Measurements from ENCODE around the gene GMFB.
A peak's percentile ranks its signal among the peaks of the same experiment; 100 is the strongest.
"Not testable (repeated sequence)": the region's sequence is repeated elsewhere in the genome, so short reads cannot be mapped to it uniquely, and the experiment has no call there.

The GMFB gene

DNA sequence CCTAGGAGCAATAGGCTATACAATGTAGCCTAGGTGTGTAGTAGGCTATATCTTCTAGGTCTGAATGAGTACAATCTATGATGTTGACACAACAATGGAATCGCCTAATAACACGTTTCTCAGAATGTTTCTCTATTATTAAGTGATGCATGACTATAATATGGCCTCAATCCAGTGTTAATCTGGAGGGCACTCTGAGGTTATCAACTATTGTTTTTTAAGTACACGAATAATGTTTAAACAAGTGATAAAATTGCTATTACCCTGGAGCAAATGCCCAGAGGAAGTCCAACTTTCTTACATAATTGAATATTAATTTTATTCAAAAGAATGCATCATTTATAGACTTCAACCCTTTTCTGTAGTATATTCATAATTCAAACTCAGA lies 31.2 kb downstream of the GMFB start:
- DNase-seq: no peak

DNA sequence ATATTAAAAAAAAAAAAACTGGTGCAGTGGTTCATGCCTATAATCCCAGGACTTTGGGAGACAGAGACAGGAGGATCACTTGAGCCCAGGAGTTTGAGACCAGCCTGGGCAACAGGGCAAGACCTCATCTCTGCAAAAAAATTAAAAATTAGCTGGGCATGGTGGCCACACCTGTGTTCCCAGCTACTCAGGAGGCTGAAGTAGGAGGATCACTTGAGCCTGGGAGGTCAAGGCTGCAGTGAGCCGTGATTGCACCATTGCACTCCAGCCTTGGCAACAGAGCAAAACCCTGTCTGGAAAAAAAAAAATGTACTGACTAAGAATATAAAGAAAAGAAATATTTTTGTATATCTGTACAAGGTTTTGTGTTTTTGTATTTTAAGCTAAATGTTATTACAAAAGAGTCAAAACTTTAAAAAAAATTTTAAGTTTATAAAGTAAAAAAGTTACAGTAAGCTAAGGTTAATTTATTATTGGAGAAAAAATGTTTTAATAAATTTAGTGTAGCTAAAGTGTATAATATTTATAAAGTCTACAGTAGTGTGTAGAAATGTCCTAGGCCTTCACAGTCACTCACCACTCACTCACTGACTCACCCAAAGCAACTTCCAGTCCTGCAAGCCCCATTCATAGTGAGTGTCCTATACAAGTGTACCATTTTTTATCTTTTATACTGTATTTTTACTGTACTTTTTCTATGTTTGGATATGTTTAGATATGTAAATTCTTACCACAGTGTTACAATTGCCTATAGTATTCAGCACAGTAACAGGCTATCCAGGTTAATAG lies 31.8 kb downstream of the GMFB start:
- DNase-seq: not testable (repeated sequence)

DNA sequence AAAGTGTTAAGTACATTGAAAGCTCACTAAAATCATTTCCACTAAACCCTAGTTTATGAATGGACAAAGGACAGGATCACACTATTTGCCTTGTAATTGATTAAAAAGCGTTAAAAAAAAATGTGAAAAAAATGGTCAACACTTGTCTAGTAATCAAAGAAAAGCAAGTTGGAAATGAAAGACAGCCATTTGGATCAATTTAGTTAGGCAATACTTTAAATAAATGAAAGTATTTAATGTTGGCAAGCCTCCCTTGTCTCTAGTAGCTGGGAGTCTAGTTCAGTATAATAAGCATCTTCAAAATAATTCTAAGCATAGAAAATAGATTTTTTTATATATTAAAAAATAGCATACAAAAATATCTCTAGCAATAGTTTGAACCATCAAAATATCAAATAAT lies 33.4 kb downstream of the GMFB start:
- no peak for DNase-seq

DNA sequence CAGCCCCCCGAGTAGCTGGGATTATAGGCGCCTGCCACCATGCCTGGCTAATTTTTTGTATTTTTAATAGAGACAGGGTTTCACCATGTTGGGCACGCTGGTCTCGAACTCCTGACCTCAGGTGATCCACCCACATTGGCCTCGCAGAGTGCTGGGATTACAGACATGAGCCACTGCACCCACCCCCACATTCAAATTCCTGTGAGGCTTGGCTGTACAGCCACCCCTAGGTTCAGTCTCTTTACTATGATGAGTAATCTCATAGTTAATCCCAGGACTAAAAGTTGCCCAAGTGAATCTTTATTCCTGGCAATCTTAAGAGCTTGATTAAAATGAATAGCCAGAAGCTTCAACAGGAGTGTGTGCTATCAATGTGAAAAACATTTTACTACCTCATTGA lies 34.8 kb downstream of the GMFB start:
- not testable (repeated sequence) for DNase-seq

DNA sequence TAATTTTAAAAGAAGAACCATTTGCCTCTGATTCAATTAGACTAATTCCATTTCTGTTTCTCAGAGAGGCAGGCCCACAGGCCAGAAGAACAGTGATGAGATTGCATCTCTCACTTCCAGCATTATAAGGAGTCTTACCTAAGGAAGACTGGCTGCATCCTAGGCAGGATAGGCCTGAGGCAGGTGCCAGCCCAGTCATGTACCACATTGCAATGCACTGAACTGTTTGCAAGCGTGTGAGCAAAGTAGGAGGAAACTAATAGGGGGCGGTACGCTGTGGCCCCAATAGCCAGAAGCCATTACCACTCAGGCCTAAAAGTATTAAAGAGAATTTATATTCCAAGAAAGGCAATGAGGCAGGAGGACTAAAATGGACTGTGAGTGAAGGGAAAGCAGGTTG lies 35.5 kb downstream of the GMFB start:
- no peak for DNase-seq

DNA sequence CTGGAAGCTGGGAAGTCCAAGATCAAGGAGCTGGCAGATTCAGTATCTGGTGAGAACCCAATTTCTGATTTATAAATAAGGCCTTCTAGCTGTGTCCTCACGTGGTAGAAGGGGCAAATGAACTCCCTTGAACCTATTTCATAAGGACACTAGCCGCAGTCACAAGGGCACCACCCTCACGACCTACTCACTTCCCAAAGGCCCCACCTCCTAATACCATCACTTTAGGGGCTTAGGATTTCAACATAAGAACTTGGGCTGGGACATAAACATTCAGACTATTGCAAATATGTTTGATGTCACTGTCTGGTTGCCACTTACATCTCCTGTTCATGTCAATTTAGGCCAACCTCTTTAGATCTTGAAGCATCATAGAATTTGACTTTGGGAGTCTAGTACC lies 36.8 kb downstream of the GMFB start:
- DNase-seq: no peak

DNA sequence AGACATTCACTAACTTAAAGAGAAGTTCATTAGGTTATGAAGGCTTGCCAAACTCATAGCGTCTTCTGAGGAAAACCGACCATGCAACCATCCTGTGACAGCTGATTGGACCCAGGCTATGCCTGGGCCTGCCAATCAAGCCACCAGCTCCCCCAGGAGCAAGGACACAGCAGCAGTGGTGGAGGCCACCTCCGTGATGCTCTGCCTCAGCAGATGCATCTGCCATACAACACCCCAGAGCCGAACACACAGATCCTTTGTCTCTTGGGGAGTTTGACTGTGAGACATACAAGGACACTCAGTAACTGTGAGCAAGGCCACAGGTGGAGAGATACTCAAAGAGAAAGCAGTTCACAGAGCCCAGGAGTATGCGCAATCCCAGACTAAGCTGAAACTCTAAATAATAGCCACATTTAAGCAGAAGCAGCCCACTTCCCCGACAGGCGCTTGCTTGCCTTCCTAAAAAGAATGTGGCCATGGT lies 37.6 kb downstream of the GMFB start:
- DNase-seq: no peak

DNA sequence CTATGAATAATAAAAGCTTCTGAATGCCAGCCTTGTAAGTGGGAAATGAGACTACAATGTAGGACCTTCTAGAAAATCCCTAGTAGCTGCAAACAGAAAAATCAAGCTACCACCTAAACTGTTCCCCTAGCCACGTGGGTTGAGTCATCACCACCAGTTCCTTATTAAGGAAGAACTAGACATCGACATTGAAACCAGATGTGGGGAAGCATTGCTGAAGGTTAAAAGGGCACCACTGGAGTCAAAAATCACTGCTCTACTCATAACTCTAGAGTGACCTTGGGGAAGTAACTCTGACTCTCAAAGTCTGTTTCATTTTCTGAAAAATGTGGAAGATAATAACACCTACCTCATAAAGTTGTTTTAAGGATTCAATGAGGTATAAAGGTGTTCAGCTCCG lies 38.2 kb downstream of the GMFB start:
- no peak for DNase-seq

DNA sequence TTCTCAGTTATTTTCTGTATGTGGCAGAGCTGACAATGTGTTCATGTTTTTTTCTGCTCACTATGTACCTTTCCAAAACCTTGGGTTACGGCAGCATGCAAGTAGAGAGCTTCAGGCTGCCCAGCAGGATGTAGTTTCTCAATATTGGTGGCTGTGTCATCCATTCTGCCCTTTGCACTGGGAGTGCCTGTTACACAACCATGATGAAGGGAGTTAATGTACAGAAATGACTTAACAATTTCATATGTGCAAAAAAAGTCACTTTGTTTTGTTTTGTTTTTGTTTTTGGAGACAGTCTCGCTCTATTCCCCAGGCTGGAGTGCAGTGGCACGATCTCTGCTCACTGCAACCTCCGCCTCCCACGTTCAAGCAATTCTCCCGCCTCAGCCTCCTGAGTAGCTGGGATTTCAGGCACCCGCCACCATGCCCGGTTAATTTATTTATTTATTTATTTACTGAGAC lies 41.5 kb downstream of the GMFB start:
- DNase-seq: no peak

DNA sequence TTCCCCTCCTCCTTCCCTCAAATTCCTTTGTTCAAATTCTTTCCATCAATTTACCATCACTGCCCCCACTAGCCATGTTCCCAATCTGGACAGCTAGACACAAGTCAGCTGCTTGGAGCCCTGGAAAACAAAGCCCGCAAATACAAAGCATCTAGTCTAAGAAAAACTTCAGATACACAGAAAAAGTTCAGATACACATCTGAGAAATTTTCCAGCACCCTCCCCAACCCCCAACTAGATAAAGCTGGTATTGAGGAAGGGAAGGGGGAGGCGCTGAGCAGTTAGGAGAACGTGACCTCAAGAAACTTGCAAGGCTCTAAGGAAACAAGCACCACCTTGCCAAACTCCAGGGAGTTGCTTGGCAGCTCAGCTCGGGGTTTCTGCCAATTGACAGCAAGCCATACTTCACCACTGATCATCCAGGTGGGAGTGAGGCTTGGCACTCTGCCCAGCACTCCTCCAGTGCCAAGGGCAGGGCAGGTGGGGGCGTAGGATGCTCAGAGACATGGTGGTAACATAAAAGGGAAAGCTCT lies 42.6 kb downstream of the GMFB start:
- DNase-seq: peak; percentile 64

DNA sequence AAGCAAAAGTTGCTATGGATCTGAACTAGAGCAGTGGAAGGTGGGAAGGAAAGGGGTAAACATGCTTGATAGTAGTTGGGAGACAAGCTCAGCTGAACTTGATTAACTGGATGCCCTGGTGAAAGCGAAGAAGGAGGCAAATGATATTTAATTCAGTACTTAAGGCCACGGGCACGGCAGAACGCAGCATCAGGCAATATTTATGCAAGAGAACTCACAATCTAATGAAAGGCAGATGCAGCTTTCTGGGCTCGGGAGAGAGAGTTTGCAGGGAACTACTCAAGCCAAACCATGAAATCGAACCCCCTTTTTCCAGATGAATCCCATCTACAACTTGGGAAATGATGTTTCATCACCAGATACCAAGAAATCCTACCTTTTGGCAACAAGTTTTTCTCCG lies 44.1 kb downstream of the GMFB start:
- no peak for DNase-seq

DNA sequence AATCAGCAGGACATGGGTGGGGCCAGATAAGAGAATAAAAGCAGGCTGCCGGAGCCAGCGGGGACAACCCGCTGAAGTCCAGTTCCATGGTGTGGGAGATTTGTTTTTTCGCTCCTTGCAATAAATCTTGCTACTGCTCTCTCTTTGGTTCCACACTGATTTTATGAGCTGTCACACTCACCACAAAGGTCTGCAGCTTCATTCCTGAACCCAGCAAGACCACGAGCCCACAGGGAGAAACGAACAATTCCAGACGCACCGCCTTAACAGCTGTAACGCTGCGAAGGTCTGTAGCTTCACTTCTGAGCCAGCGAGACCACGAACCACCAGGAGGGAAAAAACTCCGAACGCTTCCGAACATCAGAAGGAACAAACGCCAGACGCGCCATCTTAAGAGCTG lies 44.8 kb downstream of the GMFB start:
- DNase-seq: no peak

DNA sequence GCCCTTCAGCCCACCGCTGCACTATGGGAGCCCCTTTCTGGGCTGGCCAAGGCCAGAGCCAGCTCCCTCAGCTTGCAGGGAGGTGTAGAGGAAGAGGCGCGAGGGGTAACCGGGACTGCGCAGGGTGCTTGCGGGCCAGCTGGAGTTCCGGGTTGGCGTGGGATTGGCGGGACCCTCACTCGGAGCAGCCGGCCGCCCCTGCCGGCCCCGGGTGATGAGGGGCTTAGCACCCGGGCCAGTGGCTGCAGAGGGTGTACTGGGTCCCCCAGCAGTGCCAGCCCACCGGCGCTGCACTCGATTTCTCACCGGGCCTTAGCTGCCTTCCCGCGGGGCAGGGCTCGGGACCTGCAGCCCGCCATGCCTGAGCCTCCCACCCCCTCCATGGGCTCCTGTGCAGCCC lies 45.8 kb downstream of the GMFB start:
- not testable (repeated sequence) for DNase-seq

DNA sequence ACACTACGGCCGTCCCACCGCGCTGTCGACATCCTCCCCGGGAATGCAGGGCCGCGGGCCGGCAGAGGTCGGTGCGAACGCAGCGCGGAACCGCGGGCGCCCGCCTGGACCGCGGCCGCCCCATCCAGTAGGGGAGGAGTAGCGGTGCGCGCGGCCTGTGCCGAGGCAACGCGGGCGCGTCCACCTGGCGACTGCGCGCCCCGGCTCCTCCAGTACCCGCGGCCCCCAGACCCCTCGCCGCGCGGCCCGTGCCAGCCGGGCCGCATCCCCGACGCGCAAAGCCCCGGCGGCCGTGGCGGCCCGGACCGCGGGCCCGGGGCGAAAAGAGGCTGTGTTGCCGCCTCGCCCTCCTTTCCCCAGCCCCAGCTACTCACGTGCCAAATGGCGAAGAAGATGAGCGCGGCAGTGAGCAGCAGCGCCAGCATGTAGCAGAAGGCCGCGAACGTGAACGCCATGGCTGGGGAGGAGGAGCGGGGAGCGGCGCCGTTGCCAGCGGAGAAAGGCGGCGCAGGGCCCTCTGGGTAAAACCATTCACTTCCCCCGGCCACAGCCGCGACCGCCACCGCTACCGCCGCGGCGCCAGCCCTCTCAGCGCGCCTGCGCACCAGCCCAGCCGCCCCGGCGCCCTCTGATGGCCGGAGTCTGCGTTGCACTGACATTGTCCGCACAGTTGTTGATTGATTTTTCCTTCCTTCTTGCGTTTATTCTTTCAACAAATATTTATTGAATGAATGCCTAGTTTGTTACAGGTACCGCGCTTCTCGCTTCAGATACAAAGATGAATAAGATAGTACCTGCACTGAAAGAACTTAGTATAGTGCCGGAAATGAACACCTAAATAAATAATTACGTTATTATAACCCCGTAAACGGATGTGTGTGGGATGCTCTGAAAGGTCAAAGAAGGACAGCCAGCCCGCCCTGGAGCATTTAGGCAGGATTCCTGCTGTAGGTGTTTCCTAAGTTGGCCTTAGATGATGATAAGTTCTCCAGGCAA lies 47.6 kb downstream of the GMFB start, which contains the start of gene CNIH1:
TSS of gene CNIH1 (minus strand) at position 502 of the 996 bp plus-strand sequence. CDS start at position 455, 47 bp downstream.
- DNase-seq: peak; percentile 64

DNA sequence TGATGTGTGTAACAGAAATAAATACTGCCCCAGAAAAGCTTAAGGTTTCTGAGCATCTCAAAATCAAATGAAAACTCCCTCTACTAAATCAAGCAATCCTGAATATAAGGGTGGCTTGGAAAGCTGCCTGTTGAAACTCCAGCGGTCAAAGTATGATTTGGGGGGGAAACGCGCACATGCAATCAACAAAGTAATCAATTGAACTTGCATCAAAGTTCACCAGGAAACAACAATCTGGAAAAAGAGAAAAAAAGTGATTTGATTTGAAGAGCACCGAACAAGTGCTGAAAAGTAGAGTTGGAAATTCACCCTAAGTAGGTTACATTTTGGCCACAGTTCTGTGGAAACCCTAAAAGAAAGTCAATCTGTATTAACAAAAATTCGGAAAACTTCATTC lies 48.3 kb downstream of the GMFB start:
- no peak for DNase-seq

DNA sequence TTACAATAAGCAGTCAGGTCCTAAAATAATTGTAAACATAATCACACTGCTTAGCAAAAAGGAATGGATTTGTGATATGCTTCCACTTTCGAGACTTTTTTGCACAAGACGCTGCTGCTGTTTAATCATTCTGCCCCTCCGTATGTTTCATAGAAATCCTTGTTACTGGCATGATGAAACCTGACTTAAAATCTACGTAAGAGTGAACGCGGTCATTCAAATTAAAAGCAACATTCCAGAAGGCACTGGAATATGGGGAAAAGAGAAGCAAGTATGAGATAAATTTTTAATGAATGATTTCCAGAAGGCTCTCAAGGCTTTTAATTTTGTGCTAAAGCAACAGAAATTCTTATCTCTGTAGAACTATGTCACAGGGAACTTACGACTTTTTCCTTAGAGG lies 48.7 kb downstream of the GMFB start:
- DNase-seq: no peak

DNA sequence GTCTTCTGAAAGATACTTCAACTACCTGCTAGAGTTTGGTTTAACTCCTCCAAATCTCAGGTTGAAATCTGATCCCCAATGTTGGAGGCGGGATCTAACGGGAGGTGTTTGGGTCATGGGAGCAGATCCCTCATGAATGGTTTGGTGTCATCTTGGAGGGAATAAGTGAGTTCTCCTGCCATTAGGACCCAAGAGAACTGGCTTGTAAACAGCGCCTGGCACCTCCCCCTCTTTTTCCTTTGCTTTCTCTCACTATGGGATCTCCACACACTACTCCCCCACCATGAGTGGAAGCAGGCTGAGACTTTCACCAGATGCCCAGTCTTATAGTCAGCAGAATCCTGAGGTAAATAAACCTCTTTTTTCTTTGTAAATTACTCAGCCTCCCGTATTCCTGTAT lies 50.1 kb downstream of the GMFB start:
- DNase-seq: no peak

DNA sequence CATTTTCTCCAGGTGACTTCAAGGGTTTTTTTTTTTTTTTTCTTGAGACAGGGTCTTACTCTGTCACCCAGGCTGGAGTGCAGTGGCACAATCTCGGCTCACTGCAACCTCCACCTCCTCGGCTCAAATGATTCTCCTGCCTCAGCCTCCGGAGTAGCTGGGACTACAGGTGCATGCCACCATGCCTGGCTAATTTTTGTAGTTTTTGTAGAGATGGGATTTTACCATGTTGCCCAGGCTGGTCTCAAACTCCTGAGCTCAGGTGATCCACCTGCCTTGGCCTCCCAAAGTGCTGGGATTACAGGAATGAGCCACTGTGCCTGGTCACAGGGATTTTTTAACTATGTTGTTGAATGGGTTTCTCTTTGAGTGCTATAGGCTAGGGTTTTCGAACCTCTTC lies 50.8 kb downstream of the GMFB start:
- DNase-seq: not testable (repeated sequence)

DNA sequence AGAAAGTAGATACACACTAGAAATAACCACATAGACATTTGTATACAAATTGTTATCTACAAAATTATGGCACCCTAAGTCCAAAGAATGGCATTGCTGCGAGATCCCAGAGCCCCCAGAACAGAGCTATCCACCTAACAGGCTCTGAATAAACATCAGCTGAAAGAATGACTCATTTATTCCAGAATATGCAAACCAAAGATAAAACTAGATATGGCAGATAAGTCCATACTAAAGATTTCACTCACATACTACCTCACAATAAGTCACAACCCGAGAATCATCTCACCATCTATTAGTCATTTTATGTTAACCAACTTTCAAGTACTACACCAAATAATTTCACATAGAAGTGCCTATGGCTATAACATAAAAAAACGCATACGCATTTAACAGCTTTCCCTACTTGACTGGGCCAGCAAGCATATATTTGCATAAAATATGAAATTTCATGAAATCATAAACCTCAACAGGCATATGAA lies 53.2 kb downstream of the GMFB start:
- DNase-seq: no peak

DNA sequence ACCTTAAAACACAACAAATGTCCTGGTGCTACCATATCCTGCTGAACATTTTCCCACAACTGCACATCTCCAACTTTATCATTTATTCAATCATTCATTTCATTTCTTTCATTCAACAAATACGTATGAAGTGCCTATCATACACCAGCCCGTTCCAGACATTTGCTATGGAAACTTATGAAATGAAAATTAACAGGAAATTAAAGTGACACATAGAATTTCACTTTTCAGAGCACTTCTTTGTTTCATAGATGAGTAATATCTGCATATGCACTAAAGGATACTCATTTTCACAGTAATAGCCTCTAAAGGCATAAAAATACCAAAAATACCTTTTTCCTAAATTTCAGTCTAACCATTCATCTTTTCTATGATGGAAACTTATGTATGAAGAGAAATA lies 60.3 kb downstream of the GMFB start:
- no peak for DNase-seq

DNA sequence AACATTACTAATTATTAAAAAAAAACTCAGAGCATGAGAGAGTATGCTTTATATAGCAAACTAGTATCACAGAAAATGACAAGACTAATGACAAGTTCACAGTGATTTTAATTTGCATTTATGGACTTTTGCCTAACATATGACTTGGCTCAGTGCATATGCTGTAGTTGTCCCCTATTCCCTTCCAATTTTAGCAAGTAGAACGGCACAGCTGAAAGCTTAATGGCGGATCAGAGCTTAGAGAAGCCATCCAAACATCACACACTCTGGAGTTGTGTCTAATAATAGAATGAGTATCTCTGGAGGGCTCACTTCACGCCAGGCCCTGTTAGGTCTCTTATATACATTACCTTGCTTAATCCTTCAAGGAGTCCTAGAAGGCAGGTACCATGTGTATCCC lies 60.9 kb downstream of the GMFB start:
- DNase-seq: no peak

DNA sequence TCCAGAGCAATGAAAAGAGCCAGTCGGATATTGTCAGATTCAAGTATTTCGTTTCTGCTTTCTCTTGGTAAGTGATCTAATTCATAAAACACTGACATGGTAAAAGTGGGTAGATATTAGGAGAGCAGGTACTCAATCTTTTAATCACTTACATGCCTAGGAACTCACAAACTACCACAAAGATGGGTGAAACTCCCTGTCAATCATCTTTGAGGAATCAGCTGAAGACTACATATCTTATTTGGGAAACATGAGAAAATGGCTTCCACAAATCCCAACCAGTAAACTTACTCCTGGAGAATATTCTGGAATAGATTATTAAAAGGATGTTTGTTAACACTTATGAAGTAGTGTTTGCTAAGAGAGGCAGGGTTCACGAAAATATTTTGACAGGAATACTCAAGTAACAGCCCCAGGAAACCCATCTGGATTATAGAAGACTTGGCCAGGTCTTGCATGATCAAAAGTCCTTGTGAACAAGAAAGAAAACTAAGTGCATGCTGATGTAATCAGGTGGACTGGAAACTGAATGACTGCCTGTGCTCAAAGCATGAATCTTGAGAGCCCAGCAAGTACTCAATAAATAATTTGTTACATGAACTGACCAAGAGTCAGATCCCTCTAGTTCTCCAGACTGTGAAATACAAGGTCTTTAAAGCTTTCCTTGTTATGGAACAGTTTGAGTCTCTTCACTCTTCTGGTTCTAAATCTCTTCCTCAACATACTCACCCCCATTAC lies 63.1 kb downstream of the GMFB start:
- DNase-seq: no peak

DNA sequence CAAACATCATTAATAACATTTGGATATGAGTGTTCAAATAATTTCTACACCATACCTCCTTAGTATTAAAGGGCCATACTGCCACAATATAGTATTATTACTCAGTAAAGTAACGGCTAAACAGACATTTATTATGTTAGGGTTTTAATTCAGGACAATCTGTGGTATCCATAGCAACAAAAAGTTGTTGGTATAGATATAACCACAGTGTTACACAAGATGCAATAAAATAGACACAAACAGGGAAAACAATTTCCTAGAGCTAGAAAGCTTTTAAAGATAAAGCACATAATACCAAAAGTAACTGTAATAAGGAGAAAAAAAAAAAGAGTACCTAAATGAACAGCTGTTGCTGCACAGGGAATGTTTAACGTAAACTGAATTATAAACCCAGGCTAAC lies 63.7 kb downstream of the GMFB start:
- no peak for DNase-seq
